Neutrophil (primary cell): ENCODE results near the gene TAP2.

Source experiments
- H3K27ac ChIP-seq: fragments of 200-600 bp; sonication (generic); 2 replicates; pipeline ENCODE4 v1.5.1; 2016; ENCODE audit warnings: mild to moderate bottlenecking, moderate library complexity
- H3K27me3 ChIP-seq: fragments of 200-600 bp; sonication (generic); 2 replicates; pipeline ENCODE4 v1.6.0; 2016; ENCODE audit warnings: mild to moderate bottlenecking
- H3K36me3 ChIP-seq: fragments of 200-600 bp; sonication (generic); 2 replicates; pipeline ENCODE4 v1.5.1; 2017
- H3K4me1 ChIP-seq, 2 experiments: fragments of 200-600 bp in 1 of 2; sonication (generic) in 1 of 2; 1 replicate in 1 of 2; 2 replicates in 1 of 2; pipeline versions ENCODE4 v1.5.1 to v1.6.1; 2013 to 2016; ENCODE audit warnings: low read depth in 1 of 2, low read length in 1 of 2, mild to moderate bottlenecking in 1 of 2, moderate library complexity in 1 of 2; ENCODE audit not compliant: control insufficient read depth in 1 of 2, insufficient read depth in 1 of 2
- H3K4me3 ChIP-seq, 2 experiments: fragments of 200-600 bp in 1 of 2; sonication (generic) in 1 of 2; 1 replicate in 1 of 2; 2 replicates in 1 of 2; pipeline ENCODE4 v1.5.1; 2013 to 2016; ENCODE audit warnings: low read depth in 1 of 2, low read length in 1 of 2, mild to moderate bottlenecking in 1 of 2, moderate library complexity in 1 of 2
- H3K9me3 ChIP-seq: fragments of 200-600 bp; sonication (generic); 2 replicates; pipeline ENCODE4 v1.5.1; 2016
- CTCF ChIP-seq: fragments of 200-600 bp; sonication (generic); IDR thresholded peaks from 2 replicates; pipeline ENCODE4 v1.5.1; 2016; ENCODE audit warnings: antibody characterized with exemption

The TAP2 gene

GRCh38 chr6:32867554-32868256 lies 29.2 kb upstream of the TAP2 start:
- Histone ChIP-seq H3K4me3 (peak overlapping the region; percentile 7 to 23), H3K27ac (peak overlapping the region; percentile 80), H3K36me3 (peaks cover 11% of the 10 kb centered on the region), H3K4me1 (peaks cover 17 to 20% of the 10 kb centered on the region in 2 experiments), H3K27me3 (peaks cover 30% of the 10 kb centered on the region), H3K9me3 (no peaks in the 10 kb centered on the region)
- TF ChIP-seq CTCF, result no peak

GRCh38 chr6:32867022-32867477 lies 28.5 kb upstream of the TAP2 start:
- peak overlapping the region; percentile 7 to 23 for H3K4me3 ChIP-seq
- peaks cover 28% of the 10 kb centered on the region for H3K27me3 ChIP-seq
- peaks cover 15% of the 10 kb centered on the region for H3K36me3 ChIP-seq
- H3K9me3 ChIP-seq, result no peaks in the 10 kb centered on the region
- peak overlapping the region; percentile 80 for H3K27ac ChIP-seq
- TF ChIP-seq CTCF, result no peak
- peaks cover 17 to 20% of the 10 kb centered on the region in 2 experiments for H3K4me1 ChIP-seq

GRCh38 chr6:32865724-32866443 lies 27.3 kb upstream of the TAP2 start:
- H3K27ac ChIP-seq, result peak overlapping the region; percentile 80
- no peak overlapping the region for H3K4me3 ChIP-seq
- no peaks in the 10 kb centered on the region for H3K9me3 ChIP-seq

GRCh38 chr6:32862725-32863124 lies 24.2 kb upstream of the TAP2 start:
- Histone ChIP-seq H3K36me3 (peaks cover 58% of the 10 kb centered on the region), H3K27me3 (no peaks in the 10 kb centered on the region), H3K4me3 (no peak overlapping the region), H3K9me3 (no peaks in the 10 kb centered on the region), H3K27ac (no peak overlapping the region), H3K4me1 (peaks cover 24% of the 10 kb centered on the region in 2 experiments)
- no peak for TF ChIP-seq CTCF

More at GRCh38 chr6:32865724-32866443, 27.3 kb upstream of the TAP2 start:
- Histone ChIP-seq H3K4me1 (peaks cover 17 to 20% of the 10 kb centered on the region in 2 experiments), H3K27me3 (peaks cover 17% of the 10 kb centered on the region), H3K36me3 (peaks cover 26% of the 10 kb centered on the region)
- no peak for TF ChIP-seq CTCF

GRCh38 chr6:32860674-32861073 lies 22.1 kb upstream of the TAP2 start:
- no peak overlapping the region for H3K4me3 ChIP-seq
- peaks cover 77% of the 10 kb centered on the region for H3K36me3 ChIP-seq
- no peaks in the 10 kb centered on the region for H3K27me3 ChIP-seq
- H3K4me1 ChIP-seq, result peaks cover 13 to 21% of the 10 kb centered on the region in 2 experiments
- TF ChIP-seq CTCF, result no peak
- no peak overlapping the region for H3K27ac ChIP-seq
- no peaks in the 10 kb centered on the region for H3K9me3 ChIP-seq
